ENCODE measurements around the gene TOMM40. TPM values are rescaled to one million over a fixed set of nuclear protein-coding genes. Genes with fewer than 3 reads are reported as not detected.

TOMM40 gene
- total and polyA plus RNA-seq, 9 of the 15 experiments (the other 6 are each of a cell fraction or from before 2014, with no cell fraction given), result 0.89 to 290 (median 160) TPM

GRCh38 chr19:44905437-44906160 lies 14.5 kb downstream of the TOMM40 start, which contains the start of gene APOE (continued):
- no peak for TF ChIP-seq FOS (IDR thresholded peaks at IDR 0.05; ENCODE audit: extremely low read depth, insufficient read length)
- no peak for TF ChIP-seq MIER1 (IDR thresholded peaks at IDR 0.05; ENCODE audit: low read depth)
- TF ChIP-seq CTCFL (IDR thresholded peaks at IDR 0.05; ENCODE audit: borderline replicate concordance, insufficient read depth, low read depth, low read length, poor library complexity, severe bottlenecking), result no peak
- no peak for TF ChIP-seq SMARCE1 (IDR thresholded peaks at IDR 0.05)
- no peak for TF ChIP-seq HEY1 (CRISPR knock-in tag; IDR thresholded peaks at IDR 0.05; ENCODE audit: borderline replicate concordance)
- TF ChIP-seq NFATC3 (IDR thresholded peaks at IDR 0.05), result no peak
- TF ChIP-seq ZNF778 (CRISPR knock-in tag; IDR thresholded peaks at IDR 0.05), result no peak
- 0 out of 2 replicates have a peak, but pooled peaks have one; percentile 37 for TF ChIP-seq TOE1 (IDR thresholded peaks at IDR 0.05; ENCODE audit: borderline replicate concordance)
- TF ChIP-seq TOE1 (CRISPR knock-in tag; IDR thresholded peaks at IDR 0.05; ENCODE audit: borderline replicate concordance, low read depth), result no peak
- peak; percentile 55 for TF ChIP-seq RBFOX2 (IDR thresholded peaks at IDR 0.05; ENCODE audit: low read depth, low read length)
- TF ChIP-seq TFE3 (CRISPR knock-in tag; IDR thresholded peaks at IDR 0.05), result peak; percentile 45
- no peak for TF ChIP-seq DPF2 (IDR thresholded peaks at IDR 0.05)
- TF ChIP-seq ZBTB26 (CRISPR knock-in tag; IDR thresholded peaks at IDR 0.05), result no peak
- no peak for TF ChIP-seq FIP1L1 (IDR thresholded peaks at IDR 0.05; ENCODE audit: low read depth, low read length, poor library complexity, severe bottlenecking)
- TF ChIP-seq OTX1 (CRISPR knock-in tag; IDR thresholded peaks at IDR 0.05), result no peak
- no peak for TF ChIP-seq TSC22D4 (tag; IDR thresholded peaks at IDR 0.05)
- peak; percentile 60; the same call in 1 of the 2 replicates for TF ChIP-seq PHF8 (IDR thresholded peaks at IDR 0.05; ENCODE audit: borderline replicate concordance, low read length)
- no peak for TF ChIP-seq ZNF146 (CRISPR knock-in tag; IDR thresholded peaks at IDR 0.05; ENCODE audit: unreplicated experiment)
- TF ChIP-seq TRIM25 (IDR thresholded peaks at IDR 0.05; ENCODE audit: borderline replicate concordance), result no peak
- no peak for TF ChIP-seq ETV5 (CRISPR knock-in tag; IDR thresholded peaks at IDR 0.05; ENCODE audit: low read depth)
- TF ChIP-seq SMC3 (conservative IDR thresholded peaks at IDR 0.05; ENCODE audit: insufficient read depth, low read depth, low read length), result no peak
- no peak for TF ChIP-seq ZNF124 (CRISPR knock-in tag; IDR thresholded peaks at IDR 0.05)
- no peak for TF ChIP-seq ZNF551 (CRISPR knock-in tag; IDR thresholded peaks at IDR 0.05)

All from K562 (cell line).